Large intestine (tissue), 3 donors: ENCODE results near the gene PANK2. TPM values are rescaled to one million over a fixed set of nuclear protein-coding genes. Genes with fewer than 3 reads are reported as not detected.
A peak's percentile ranks its signal among the peaks of the same experiment; 100 is the strongest.
"Not testable (repeated sequence)": the region's sequence is repeated elsewhere in the genome, so short reads cannot be mapped to it uniquely, and the experiment has no call there.

ENCODE experiments used
- DNase-seq, 2 donors: peaks; one replicate each; pipeline versions ENCODE4 v3.0.0 to v3.0.0-alpha.2; 2013
- H3K27ac ChIP-seq: one replicate; pipeline ENCODE4 v1.5.1; 2013; ENCODE audit warnings: low read length
- H3K27me3 ChIP-seq: 2 replicates; pipeline ENCODE4 v1.6.1; 2013; ENCODE audit warnings: low read length; ENCODE audit not compliant: control insufficient read depth, insufficient read depth
- H3K36me3 ChIP-seq: 2 replicates; pipeline ENCODE4 v1.6.1; 2013; ENCODE audit warnings: low read length; ENCODE audit not compliant: control insufficient read depth, insufficient read depth
- H3K4me1 ChIP-seq: one replicate; pipeline ENCODE4 v1.6.1; 2013; ENCODE audit warnings: low read length; ENCODE audit not compliant: control insufficient read depth, insufficient read depth
- H3K4me3 ChIP-seq: one replicate; pipeline ENCODE4 v1.5.1; 2013; ENCODE audit warnings: low read length
- H3K9me3 ChIP-seq: one replicate; pipeline ENCODE4 v1.6.1; 2013; ENCODE audit warnings: mild to moderate bottlenecking, low read depth, low read length, moderate library complexity; ENCODE audit not compliant: control insufficient read depth
- WGBS: methylation state at CpG from one replicate; pipeline ENCODE4 v1.1.5; 2013; ENCODE audit warnings: low lambda C conversion rate; ENCODE audit not compliant: insufficient coverage; 5-methylcytosine and 5-hydroxymethylcytosine counted together
- polyA plus RNA-seq: library from polyadenylated mRNA; unstranded; fragments of 120-200 nt; gene quantifications from one replicate; pipeline ENCODE4 v1.2.1, GENCODE V29; 2013

PANK2 gene
- polyA plus RNA-seq, 1 donor, result 24.3 TPM

DNA sequence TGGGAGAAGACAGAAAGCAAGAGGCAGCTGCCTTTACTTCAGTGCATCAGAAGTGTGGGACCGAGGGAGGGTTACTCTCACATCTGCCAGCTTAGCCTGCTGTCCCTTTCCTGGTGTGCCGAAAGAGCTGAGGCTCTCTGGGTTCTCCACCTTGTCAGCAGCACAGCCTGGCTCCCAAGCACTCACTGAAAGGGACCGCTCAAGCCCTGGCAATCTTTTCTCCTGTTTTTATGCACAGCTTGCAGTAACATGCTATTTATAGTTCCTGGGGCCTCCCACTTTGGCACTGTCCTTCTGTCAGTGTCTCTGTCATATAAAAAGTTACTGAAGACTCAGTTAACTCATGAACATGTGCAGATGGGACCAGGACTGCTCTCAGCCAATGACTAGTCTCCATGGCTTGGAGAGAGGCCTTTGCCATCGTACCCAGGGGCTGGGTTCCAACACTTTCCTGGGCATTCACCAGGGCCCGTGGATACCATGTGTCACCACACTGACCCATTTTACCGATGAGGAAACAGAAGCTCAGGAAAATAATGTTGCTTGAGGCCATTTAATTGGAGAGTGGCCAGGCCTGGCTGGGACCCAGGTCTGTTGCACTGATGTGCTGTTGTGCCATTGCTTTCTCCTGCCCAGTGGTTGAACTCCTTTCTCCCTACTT lies 46.2 kb downstream of the PANK2 start:
- DNase-seq, result no peak
- Histone ChIP-seq H3K27ac (no peak overlapping the region), H3K36me3 (peaks cover 15% of the 10 kb centered on the region), H3K9me3 (no peaks in the 10 kb centered on the region), H3K27me3 (no peaks in the 10 kb centered on the region), H3K4me3 (no peak overlapping the region), H3K4me1 (peaks cover 7% of the 10 kb centered on the region)
- no CpG with 5 or more reads among the region's 6 CpGs for WGBS

DNA sequence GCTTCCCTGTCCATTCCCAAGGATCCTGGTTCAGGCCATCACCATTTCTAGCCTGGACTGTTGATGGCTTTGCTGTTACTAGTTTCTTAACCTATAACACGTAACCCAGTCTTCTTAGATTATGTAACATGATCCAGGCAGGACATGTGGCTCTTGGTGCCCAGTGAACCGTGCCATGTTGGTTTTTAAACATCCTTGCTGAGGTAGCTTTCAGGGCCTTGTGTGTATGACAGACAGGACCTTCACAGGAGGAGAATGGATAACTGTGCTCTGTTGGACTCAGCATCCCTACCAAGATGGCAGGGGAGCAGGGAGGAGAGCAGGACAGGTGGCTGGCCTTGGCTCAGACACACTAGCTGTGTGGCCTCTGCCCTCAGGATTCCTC lies 46.8 kb downstream of the PANK2 start:
- WGBS, result no CpG with 5 or more reads among the region's 2 CpGs
- Histone ChIP-seq H3K36me3 (peaks cover 15% of the 10 kb centered on the region), H3K4me3 (no peak overlapping the region), H3K4me1 (peaks cover 7% of the 10 kb centered on the region), H3K27me3 (no peaks in the 10 kb centered on the region), H3K9me3 (no peaks in the 10 kb centered on the region), H3K27ac (no peak overlapping the region)
- no peak for DNase-seq

DNA sequence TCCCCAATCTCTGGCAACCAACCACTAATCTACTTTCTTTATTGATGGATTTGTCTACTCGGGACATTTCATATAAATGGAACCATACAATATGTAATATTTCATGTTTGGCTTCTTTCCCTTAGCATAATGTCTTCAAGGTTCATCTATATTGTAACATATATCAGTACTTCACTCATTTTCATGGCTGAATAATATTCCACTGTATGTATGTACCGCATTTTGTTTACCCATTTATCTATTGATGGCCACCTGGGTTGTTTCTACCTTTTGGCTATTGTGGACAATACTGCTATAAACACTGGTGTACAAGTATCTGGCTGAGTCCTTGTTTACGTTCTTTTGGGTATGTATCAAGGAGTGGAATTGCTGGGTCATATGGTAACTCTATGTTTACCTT lies 48.4 kb downstream of the PANK2 start:
- H3K4me1 ChIP-seq, result no peaks in the 10 kb centered on the region
- 100% methylated on average over 1 of the region's 3 CpGs for WGBS
- peaks cover 15% of the 10 kb centered on the region for H3K36me3 ChIP-seq
- no peaks in the 10 kb centered on the region for H3K9me3 ChIP-seq
- DNase-seq, result no peak
- H3K4me3 ChIP-seq, result no peak overlapping the region
- no peak overlapping the region for H3K27ac ChIP-seq
- no peaks in the 10 kb centered on the region for H3K27me3 ChIP-seq

DNA sequence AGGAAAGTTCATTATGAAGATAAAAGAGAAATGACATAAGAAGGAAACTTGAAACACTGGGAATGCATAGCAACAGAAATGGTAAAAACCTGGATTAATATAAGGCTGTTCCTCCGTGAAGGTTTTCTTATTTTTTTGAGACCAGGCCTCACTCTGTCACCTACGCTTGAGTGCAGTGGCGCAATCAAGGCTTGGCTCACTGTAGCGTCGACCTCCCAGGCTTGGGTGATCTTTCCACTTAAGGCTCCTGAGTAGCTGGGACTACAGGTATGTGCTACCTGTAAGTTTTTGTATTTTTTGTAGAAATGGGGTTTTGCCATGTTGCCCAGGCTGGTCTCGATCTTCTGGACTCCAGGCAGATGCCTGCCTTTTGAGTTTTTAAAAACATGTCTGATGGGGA lies 51.7 kb downstream of the PANK2 start:
- H3K4me1 ChIP-seq, result no peaks in the 10 kb centered on the region
- WGBS, result no CpG with 5 or more reads among the region's 6 CpGs
- peaks cover 7% of the 10 kb centered on the region for H3K36me3 ChIP-seq
- H3K27ac ChIP-seq, result no peak overlapping the region
- H3K9me3 ChIP-seq, result no peaks in the 10 kb centered on the region
- no peaks in the 10 kb centered on the region for H3K27me3 ChIP-seq
- no peak overlapping the region for H3K4me3 ChIP-seq
- DNase-seq, result no peak

- WGBS, result no CpG with 5 or more reads among the region's 7 CpGs
- DNase-seq, H3K27ac ChIP-seq, H3K4me1 ChIP-seq, H3K36me3 ChIP-seq, H3K9me3 ChIP-seq, H3K27me3 ChIP-seq, H3K4me3 ChIP-seq: not testable (repeated sequence)
Observed at GRCh38 chr20:3946666-3947065, 57.5 kb downstream of the PANK2 start.

DNA sequence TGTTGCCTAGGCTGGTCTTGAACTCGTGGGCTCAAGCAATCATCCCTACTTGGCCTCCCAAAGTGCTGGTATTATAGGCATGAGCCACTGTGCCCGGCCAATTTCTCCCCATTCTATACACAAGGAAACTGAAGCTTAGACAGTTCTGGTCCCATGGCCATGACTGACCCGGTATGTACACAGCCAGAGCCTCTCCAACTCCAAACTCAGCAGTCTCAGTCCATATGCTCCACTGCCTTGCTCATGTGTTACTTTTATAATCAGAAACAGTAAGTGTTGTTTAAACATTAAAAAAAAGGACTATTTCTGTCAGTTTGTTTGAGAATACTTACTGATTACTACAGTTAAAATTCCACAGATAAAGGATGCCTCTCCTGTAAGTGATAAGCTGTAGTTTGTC lies 75.5 kb downstream of the PANK2 start:
- H3K4me1 ChIP-seq, result peaks cover 2% of the 10 kb centered on the region
- H3K27ac ChIP-seq, result no peak overlapping the region
- H3K4me3 ChIP-seq, result no peak overlapping the region
- no peak for DNase-seq
- H3K9me3 ChIP-seq, result no peaks in the 10 kb centered on the region
- no CpG with 5 or more reads among the region's 3 CpGs for WGBS
- H3K36me3 ChIP-seq, result no peaks in the 10 kb centered on the region
- no peaks in the 10 kb centered on the region for H3K27me3 ChIP-seq

- Histone ChIP-seq H3K9me3 (no peaks in the 10 kb centered on the region), H3K27ac (no peak overlapping the region), H3K4me3 (no peak overlapping the region), H3K27me3 (no peaks in the 10 kb centered on the region), H3K4me1 (peaks cover 2% of the 10 kb centered on the region), H3K36me3 (no peaks in the 10 kb centered on the region)
- no peak for DNase-seq
Observed at GRCh38 chr20:3966571-3966970, 77.4 kb downstream of the PANK2 start.

- no peaks in the 10 kb centered on the region for H3K4me1 ChIP-seq
- no peaks in the 10 kb centered on the region for H3K9me3 ChIP-seq
- WGBS, result 60% methylated on average over 1 of the region's 5 CpGs
- no peak overlapping the region for H3K27ac ChIP-seq
- peak; percentile 37 to 74 for DNase-seq
- no peak overlapping the region for H3K4me3 ChIP-seq
- no peaks in the 10 kb centered on the region for H3K27me3 ChIP-seq
- H3K36me3 ChIP-seq, result no peaks in the 10 kb centered on the region
Observed at GRCh38 chr20:3970016-3970415, 80.8 kb downstream of the PANK2 start.

DNA sequence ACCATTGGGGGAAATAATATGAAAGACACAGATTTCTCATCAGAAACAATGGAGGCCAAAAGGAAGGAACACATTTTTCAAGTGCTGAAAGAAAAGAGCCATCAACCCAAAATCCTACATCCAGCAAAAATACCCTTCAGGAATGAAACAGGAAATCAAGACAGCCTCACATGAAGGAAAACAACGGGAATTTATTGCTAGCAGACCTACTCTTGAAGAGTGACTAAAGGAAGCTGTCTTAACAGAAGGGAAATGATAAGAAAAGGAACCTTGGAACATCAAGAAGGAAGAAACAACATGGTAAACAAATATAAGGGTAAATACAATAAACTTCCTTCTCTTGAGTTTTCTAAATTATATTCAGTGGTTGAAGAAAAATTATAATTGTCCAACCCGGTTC lies 82.0 kb downstream of the PANK2 start:
- 83% methylated on average over 1 of the region's 2 CpGs for WGBS
- no peak overlapping the region for H3K4me3 ChIP-seq
- peak in 1 of 2 donors; percentile 9 for DNase-seq
- H3K9me3 ChIP-seq, result no peaks in the 10 kb centered on the region
- H3K4me1 ChIP-seq, result no peaks in the 10 kb centered on the region
- no peak overlapping the region for H3K27ac ChIP-seq
- no peaks in the 10 kb centered on the region for H3K36me3 ChIP-seq
- H3K27me3 ChIP-seq, result no peaks in the 10 kb centered on the region

GRCh38 chr20:3972161-3972560 lies 83.0 kb downstream of the PANK2 start:
- Histone ChIP-seq H3K36me3 (no peaks in the 10 kb centered on the region), H3K4me3 (no peak overlapping the region), H3K27me3 (no peaks in the 10 kb centered on the region), H3K27ac (no peak overlapping the region), H3K4me1 (no peaks in the 10 kb centered on the region), H3K9me3 (no peaks in the 10 kb centered on the region)
- DNase-seq, result no peak
- WGBS, result no CpG with 5 or more reads among the region's 1 CpG

GRCh38 chr20:3972631-3973030 lies 83.4 kb downstream of the PANK2 start:
- DNase-seq, H3K36me3 ChIP-seq, H3K9me3 ChIP-seq, H3K27me3 ChIP-seq, H3K4me3 ChIP-seq, H3K4me1 ChIP-seq, H3K27ac ChIP-seq: not testable (repeated sequence)
- WGBS, result no CpG with 5 or more reads among the region's 20 CpGs
